NCI-H526 (cell line): ENCODE results near the gene LMBRD1.
A peak's percentile ranks its signal among the peaks of the same experiment; 100 is the strongest.
"Not testable (repeated sequence)": the region's sequence is repeated elsewhere in the genome, so short reads cannot be mapped to it uniquely, and the experiment has no call there.

Experiments
- DNase-seq, 2 experiments: peaks; one replicate each; lab custom pipeline; 2025; lab: John Stamatoyannopoulos, UW

Gene LMBRD1

DNA sequence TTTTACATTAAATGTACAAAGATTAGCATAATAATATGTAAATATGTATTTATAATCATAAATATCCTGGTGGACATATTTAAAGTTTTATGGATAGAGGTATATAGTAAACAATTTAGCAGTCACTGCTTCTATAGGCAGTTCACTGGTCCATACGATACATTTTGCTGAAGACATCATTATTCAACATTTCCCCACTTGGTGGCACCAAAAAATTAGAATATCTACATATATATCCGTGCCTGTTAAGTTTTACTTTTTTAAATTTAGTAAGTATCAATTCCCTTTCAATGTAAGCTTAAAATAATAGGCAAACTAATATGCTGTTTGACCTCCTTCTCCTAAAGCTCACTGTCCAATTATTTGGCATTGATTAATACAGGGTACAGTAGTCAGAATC lies 64.2 kb downstream of the LMBRD1 start:
- DNase-seq = peak in 1 of 2 experiments; percentile 7

DNA sequence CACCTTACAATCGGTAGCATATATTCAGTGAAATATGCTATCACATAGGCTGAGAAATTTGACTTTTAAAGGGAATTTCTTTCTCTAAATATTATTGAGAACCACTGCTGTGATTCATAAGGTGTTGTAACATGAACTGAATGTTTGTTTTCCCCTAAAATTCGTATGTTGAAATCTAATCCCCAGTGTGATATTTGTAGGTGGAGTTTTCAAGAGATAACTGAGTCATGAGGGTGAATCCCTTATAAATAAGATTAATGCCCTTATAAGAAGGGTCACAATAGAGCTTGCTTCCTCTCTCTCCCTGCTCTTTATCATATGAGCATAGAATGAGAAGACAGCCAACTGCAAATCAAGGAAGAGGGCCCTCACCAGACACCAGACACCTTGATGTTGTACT lies 64.8 kb downstream of the LMBRD1 start:
- DNase-seq = no peak

DNA sequence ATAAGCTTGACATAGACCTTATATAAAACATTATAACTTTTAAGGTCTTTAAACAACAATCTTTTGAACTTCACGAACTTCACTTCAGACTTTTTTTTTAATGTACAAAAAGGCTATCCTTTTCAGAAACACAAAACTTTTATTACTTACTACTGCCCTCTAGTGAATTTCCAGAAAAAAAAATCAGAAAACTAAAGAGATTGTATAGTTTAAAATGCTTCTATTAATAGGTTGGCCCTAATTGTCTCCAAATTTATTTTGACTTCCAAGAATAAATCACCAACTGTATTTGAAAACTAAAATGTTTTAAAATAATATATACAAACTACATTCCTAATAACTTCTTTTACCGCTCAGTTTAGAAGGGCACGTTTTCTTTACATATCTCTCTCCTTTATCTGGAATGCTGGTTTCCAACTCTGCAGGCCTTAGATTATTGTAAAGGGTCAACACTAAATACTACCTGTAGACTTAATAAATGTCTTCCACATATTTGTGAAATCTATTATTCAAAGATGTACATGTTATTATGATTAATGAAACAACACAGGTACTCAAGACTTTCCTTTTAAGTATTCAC lies 66.8 kb downstream of the LMBRD1 start:
- no peak for DNase-seq

DNA sequence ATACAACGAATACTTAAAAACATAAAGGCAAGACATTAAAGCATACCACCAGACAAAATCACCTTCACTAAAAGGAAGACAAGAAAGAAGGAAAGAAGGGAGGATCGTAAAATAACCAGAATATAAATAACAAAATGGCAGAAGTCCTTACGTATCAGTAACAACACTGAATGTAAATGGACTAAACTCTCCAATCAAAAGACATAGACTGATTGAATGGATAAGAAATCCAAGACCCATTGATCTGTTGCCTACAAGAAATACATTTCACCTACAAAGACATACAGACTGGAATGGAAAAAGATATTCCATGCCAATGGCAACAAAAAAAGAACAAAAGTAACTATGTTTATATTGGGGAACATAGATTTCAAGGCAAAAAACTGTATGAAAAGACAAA lies 74.1 kb downstream of the LMBRD1 start:
- DNase-seq = no peak

DNA sequence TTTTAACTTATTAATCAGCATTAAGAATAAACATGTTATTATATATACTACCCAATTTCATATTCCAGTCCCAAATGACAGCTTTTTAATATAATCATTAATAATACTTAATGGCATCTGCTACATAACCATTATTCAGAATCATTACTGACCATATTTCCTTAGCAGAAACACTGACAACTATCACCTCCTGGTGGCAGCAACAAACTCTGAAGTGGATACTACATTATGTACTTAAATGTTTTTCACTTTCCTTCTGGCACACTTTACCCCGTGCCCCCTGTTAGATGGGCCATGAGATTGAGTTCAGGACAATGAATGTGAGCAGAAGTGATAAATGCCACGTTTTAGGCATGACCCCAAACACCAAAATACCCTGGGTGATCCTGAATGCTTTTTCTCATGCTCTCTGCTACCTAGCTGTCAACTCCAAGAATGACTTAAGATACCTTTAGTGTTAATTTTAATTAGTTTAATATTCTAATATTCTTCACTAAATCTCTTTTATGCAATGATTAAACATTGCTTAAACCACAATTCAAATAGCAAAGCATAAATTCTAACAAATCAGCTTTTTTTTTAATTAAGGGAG lies 77.1 kb downstream of the LMBRD1 start:
- peak in 1 of 2 experiments; percentile 43 for DNase-seq

DNA sequence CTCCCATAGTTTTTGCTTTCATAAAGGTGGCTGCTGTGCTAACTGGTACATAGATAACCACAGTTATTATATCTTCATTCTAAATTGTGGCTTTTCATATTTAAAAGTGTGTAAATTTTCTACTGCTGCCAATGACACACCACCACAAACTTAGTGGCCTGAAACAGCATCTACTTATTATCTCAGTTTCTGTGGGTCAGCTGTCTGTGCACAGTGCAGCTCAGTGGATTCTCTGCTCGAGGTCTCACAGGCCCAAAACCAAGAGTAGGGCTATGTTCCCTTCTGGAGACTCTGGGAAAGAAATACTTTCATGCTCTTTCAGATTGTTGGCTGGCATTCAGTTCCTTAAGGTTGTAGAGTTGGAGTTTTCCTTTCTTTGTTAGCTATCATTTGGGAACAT lies 90.1 kb downstream of the LMBRD1 start:
- DNase-seq = no peak

DNA sequence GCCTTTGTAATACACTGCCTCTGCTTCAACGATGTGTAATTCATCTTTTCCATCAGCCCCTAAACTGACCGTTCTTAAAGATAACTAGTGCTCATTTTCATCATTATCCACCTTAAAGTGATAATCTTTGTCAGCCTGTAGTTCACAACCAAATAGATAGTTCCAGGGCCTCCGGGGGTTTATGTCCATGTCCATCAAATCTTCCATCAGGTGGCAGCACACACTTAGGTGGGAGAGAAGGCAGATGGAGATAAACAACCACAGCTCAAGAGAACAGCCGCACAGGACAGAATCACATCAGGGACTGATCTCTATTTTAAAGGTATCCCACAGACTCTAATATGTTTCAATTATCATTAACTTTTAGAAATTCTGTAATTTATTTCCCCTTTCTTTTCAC lies 90.9 kb downstream of the LMBRD1 start:
- no peak for DNase-seq

DNA sequence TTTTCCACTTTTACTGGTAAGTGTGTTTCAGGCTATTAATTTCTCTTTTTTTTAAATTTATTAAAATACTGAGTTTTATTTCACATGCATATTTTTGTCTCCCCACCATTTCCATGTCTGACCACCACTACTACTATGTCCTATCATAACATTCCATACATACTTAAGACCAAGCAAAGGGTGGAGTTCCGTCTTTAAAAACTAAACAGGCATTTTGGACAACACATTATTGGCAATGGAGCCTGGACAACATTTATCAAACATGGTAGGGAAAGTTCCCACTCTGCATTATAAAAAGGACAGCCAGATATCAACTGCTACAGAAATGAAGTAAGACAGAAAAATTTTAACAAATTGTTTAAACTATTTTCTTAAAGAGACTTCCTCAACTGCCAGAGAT lies 91.9 kb downstream of the LMBRD1 start:
- DNase-seq = no peak

DNA sequence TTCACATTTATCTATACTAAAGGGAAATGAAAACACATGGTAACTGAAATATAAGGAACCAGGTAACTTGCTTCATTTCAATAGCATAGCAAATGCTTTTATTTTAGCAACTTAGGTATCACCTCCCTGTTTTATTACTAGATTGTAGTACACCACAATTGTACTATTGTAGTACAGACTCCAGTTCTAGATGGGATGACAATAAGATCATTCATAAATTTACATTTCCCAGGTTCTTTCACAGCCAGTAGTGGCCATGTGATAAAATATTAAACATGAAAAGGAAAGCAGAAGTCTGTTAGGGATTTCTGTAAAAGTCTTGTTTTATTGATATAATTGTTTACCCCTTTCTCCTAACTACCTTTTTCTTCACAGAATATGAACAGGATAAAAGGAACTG lies 97.2 kb downstream of the LMBRD1 start:
- peak in 1 of 2 experiments; percentile 9 for DNase-seq

DNA sequence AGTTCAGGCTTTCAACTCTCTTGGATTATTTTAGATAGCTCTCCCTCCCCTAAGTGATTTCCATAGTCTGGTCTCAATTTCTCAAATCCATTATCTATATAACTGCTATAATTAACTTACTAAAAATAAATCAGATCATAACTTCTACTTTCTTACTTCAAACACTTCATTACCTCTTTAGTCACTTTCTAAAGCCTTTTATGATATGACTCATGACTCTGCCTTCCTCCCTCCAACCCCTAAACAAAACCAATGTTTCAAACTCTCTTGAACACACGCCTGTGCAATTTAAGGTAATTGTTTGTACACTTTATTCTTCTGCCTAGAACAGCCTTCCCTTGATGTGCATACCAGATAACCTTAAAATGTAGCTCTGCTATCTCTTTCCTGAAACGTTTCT lies 100.5 kb downstream of the LMBRD1 start:
- DNase-seq = no peak

DNA sequence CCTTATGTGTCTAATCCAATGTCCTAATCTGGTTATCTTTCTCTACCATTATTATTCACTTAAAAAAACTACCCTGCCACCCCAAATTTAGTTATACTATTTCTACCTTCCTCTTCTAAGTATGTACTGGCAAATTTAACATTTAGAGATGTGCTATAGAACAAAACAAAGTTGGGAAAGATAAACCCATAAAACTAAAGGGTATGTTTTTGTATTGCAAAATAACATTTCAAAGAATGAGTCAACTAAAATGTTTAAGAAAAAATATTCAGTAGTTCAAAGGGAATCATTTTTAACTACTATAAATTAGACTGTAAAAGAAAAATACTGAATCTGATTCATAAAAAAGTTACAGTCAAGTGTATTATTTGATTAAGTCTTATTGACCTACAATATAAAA lies 103.0 kb downstream of the LMBRD1 start:
- no peak for DNase-seq

DNA sequence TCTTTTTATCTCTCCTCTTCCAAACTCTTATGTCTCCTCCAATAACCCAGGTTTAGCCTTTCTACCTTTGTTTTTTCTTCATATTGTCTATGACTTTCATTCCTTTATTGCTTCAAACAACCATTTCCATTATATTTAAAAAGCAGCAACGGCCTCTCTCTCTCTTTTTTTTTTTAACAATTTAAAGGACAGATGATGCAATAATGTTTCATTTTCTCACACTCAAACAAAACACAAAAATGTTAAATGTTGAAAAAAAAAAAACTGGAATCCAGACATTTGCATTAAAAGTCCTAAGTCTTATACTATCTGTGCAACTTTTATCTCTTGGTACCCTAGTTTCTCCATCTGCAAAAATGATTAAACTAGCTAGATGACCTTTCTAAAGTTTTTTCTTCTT lies 105.8 kb downstream of the LMBRD1 start:
- no peak for DNase-seq

DNA sequence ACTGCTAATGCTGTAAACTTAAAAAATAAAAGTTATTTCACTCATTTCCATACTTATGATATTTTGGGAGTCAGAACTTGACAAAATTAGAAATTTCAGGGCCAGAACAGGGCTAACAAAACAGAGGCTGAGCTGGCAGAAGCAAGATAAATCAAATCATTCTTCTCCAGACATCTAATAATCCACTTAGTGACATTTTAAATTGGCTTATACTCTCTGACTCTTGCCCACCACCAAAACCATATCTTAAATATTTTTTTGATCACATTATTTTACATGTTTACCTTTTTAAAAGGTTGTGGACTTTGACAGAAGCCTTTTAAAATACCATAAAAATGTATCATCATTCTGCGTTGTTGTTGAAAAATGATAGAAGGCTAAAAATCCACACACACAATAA lies 116.5 kb downstream of the LMBRD1 start:
- DNase-seq = no peak

DNA sequence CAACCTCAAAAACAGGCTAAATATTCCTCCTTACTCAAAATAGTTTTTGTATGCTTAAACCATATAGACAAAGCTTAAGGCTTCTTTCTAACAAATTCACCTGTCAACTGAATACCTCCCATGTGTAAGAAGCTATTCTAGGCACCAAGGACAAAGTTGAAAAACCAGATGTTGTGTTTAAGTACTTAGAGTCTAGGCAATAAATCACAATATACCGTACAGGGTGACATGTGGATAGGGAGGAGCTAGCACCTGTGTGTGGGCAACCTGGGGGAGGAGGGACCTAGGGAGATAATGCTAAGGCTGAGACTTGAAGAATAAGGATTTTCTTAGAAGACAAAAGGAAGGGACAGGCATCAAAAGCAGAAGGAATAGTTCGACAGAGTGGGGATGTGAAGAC lies 123.5 kb downstream of the LMBRD1 start:
- DNase-seq = no peak

DNA sequence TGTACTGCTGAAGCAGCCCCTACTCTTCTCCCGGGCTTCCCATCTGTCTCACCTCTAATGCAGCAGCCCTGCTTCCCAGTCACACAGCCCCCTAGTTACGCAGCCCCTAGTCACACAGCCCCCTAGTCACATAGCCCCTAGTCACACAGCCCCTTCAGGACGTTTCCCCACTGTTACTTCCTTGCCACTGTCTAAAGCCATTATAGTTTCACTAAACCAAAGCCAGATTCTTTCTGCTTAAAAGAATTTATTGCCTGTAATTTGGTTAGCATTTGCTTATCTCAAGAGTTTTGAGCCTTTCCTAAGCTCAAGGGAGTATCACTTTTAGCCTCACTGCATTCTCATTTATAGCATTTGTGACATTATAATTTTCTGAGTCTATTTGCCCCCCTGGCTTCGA lies 127.9 kb downstream of the LMBRD1 start:
- peak; percentile 27 to 42 for DNase-seq

DNA sequence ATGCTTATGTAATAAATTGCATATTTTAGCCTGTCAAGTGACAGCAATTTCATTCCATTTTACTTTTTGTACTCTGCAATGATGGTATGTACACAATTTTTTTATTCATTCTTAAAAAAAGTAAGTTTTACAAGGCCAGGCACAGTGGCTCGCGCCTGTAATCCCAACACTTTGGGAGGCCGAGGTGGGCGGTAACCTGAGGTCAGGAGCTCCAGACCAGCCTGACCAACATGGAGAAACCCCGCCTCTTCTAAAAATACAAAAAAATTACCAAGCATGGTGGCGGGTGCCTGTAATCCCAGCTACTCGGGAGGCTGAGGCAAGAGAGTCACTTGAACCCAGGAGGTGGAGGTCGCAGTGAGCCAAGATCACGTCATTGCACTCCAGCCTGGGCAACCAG lies 130.0 kb downstream of the LMBRD1 start:
- not testable (repeated sequence) for DNase-seq

DNA sequence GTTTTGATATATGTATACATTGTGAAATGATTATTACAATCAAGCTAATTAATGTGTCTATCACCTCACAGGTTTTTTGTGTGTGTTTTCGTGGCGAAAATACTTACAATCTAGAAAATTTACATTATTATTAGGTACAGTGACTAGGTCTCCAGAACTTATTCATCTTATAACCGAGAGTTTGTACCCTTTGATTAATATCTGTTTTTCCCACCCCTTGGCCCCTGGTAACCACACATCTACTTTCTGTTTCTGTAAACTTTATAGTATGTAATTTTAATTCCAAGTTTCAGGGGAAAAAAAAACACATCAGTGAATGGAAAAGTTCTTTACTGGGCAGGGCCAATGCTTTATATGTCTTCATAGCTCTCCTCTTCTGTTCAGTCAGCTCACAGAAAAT lies 131.4 kb downstream of the LMBRD1 start:
- no peak for DNase-seq

DNA sequence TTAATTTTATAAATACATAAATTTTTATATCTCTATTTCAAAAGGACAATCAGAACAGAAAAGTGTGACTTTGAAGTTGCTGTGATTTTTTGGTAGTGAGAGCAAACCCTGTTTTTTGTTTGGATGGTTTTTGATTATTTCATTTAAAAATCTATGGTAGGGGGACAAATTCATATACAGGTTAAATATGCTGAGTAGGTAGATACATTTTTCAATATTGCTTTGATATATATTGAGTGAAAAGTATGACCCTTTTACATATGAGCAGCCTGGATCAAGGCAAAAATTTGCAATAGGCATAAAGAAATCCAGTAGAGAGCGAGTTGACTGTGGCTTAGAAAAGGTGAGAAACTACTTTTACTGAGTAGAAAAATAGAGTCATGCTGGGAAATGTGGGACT lies 132.3 kb downstream of the LMBRD1 start:
- DNase-seq = no peak

DNA sequence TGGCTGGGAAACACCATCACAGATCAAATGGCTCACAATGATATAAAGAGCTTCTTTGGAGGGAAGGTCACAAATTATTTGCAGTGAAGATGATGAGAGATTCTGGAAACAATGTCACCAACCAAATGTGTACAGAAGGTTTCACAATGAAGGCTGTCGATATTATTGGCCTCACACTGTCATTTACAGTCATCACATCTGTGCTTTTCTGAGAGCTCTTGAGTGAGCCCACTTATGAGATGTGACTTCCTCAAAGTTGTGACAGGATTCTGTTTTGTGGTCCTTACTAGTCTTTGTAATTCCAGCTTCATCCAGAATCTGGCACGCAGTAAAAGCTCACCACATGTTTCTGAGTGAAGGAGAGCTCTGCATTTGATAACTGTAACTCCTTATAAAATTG lies 133.6 kb downstream of the LMBRD1 start:
- no peak for DNase-seq

DNA sequence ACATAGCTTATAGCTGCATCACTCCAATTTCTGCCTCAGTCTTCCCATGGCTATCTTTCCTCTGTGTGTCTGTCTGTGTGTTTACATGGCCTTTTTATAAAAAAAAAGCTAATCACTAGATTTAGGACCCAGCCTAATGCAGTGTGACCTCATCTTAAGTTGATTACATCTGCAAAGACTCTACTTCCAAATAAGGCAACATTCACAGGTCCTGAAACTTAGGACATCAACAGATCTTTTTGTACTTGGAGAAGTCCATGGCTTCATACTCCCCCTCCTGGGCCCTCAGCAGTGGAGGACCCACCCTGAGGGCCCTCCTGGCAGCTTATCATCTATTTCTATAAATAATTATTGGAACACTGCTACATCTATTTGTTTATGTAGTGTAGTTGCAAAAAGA lies 146.1 kb downstream of the LMBRD1 start:
- no peak for DNase-seq

DNA sequence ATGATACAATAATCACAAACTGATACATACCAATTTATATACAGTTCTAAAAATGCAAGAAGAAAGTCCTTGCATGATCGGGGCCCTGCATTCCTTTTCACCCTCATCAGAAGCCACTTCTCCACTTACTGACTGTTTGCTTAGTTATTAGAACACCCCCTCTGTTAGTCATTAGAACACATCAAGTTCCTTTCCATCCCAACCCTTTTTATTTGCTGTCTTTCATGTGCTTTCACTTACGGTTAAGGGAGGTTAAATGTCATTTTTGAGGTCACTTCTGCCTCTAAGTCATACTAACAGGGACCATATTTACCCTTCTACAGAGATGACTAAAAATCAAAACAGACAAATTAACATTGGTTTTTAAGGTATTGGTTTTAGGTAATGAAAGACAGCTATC lies 149.1 kb downstream of the LMBRD1 start:
- no peak for DNase-seq

DNA sequence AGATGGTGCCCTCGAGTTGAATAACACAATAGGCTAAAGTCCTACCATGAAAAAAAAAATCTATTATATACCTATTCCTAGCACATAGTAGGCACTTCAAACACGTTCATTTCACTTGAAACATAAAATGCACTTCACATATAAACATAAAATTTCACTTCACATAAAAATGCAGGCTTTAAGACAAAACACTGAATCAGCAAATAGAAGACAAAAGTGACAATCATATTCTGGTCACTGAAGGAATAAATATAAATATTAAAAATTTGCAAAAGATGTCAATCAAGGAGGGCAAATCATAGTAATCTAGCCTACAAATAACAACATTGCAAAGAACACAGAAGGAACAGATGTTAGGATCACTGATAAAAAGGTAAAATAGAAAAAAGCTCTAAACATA lies 153.1 kb downstream of the LMBRD1 start:
- DNase-seq = no peak

DNA sequence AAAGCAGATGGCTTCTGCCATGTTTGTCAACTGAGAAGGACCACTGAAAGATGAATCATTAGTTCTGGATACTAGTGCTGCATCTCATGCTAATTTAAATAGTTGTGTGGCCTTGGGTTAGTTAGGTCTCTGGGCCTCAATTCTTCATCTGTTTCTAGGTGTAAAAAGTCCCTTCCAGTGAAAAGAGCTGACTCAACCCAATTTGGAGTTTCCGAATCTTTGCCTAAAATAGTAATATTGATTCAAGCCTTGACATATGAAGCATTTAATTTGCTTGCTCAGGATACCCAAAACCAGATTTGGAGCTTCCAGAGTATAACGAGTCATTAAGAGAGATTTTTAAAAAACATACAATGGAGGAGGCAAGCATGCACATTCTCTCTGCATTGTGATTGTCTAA lies 163.9 kb downstream of the LMBRD1 start:
- peak in 1 of 2 experiments; percentile 15 for DNase-seq

DNA sequence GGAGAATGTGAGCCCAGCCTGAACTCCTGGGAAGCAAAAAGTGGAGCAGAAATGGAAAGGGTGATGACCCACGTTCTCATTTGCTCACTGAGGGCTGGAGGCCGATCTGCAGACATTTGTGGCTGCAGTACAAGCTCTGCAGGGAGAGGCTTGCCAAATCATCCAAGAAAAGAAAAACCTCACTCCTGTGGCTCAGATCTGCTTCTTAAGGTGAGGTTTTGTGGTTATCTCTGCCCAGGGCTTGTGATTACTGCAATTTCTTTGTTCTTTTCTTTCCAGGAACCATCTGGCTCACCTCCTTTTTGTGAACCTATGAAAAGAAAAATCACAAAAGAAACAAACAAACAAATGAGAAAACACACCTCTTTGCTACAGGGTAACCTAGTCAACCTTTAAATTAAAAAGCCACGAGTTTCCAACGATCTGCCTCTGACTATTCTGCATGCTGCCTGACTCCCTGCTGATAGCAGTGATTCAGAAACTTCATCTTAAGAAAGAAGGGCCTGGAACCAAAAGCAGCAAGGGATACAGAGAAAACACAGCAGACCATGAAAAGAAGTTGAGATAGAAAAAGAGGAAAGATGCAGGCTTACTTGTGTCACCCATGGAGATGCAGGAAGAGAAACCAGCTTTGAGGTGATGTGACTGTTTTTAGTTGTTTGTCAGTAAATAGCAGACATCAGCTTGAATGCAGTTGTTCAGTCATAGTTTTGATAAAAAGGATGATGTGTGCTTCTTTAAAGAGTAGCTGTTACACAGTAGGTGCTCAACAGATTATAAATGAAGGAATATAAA lies 165.1 kb downstream of the LMBRD1 start:
- DNase-seq = no peak
